ENCODE results near the gene PPIE. TPM values are rescaled to one million over a fixed set of nuclear protein-coding genes. Genes with fewer than 3 reads are reported as not detected.

PPIE gene
- total and polyA plus RNA-seq, 2 donors (not counting 1 experiment from before 2014, with no cell fraction given), result 68.6 to 78.3 TPM

GRCh38 chr1:39760074-39761008 lies 21.7 kb downstream of the PPIE start:
- H2AFZ ChIP-seq (ENCODE audit: insufficient read depth, low read depth, low read length, poor library complexity, severe bottlenecking), result no peak overlapping the region
- no peaks in the 10 kb centered on the region for H3K4me1 ChIP-seq (ENCODE audit: control insufficient read depth in 2 of 2, insufficient read depth in 2 of 2, low read length in 2 of 2)
- no peak overlapping the region for H3K27ac ChIP-seq (ENCODE audit: low read length in 2 of 2)
- TF ChIP-seq EZH2 (IDR thresholded peaks at IDR 0.05; ENCODE audit: borderline replicate concordance, insufficient read depth, low read depth, low read length, poor library complexity, severe bottlenecking), result no peak
- TF ChIP-seq, protein P1, sequence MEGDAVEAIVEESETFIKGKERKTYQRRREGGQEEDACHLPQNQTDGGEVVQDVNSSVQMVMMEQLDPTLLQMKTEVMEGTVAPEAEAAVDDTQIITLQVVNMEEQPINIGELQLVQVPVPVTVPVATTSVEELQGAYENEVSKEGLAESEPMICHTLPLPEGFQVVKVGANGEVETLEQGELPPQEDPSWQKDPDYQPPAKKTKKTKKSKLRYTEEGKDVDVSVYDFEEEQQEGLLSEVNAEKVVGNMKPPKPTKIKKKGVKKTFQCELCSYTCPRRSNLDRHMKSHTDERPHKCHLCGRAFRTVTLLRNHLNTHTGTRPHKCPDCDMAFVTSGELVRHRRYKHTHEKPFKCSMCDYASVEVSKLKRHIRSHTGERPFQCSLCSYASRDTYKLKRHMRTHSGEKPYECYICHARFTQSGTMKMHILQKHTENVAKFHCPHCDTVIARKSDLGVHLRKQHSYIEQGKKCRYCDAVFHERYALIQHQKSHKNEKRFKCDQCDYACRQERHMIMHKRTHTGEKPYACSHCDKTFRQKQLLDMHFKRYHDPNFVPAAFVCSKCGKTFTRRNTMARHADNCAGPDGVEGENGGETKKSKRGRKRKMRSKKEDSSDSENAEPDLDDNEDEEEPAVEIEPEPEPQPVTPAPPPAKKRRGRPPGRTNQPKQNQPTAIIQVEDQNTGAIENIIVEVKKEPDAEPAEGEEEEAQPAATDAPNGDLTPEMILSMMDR (IDR thresholded peaks at IDR 0.05), result no peak
- DNase-seq (no peak), ATAC-seq (ENCODE audit: low read depth) (no peak)
- no peak overlapping the region for H3K4me3 ChIP-seq (ENCODE audit: control extremely low read depth in 1 of 5, extremely low read depth in 1 of 5, insufficient read depth in 1 of 5, low read depth in 2 of 5, low read length in 4 of 5)
- CTCF ChIA-PET, result no interaction called here
- H3K9me3 ChIP-seq (ENCODE audit: control extremely low read depth in 1 of 3, control insufficient read depth in 2 of 3, insufficient read depth in 1 of 3, low read length in 2 of 3), result no peaks in the 10 kb centered on the region
- Mint-ChIP-seq H3K9me3 (ENCODE audit: insufficient read depth) (no peaks in the 10 kb centered on the region), H3K4me1 (no peaks in the 10 kb centered on the region), H3K27ac (no peak overlapping the region), H3K27me3 (no peaks in the 10 kb centered on the region), H3K4me3 (no peak overlapping the region)
- H3K36me3 ChIP-seq (replicated peaks in 1 of 2; ENCODE audit: control extremely low read depth in 1 of 2, control insufficient read depth in 1 of 2, extremely low read depth in 1 of 2, insufficient read depth in 2 of 2, low read length in 1 of 2), result peaks cover 3 to 30% of the 10 kb centered on the region in 2 experiments
- 98% methylated on average over 14 of the region's 16 CpGs for WGBS (ENCODE audit: insufficient coverage)
- no peaks in the 10 kb centered on the region for H3K79me2 ChIP-seq (ENCODE audit: control insufficient read depth, insufficient read depth, low read length)
- H3K4me2 ChIP-seq (replicated peaks; ENCODE audit: low read depth, low read length, poor library complexity, severe bottlenecking), result no peak overlapping the region
- no peaks in the 10 kb centered on the region for H4K20me1 ChIP-seq (ENCODE audit: control insufficient read depth, insufficient read depth, low read length, poor library complexity, severe bottlenecking)
- H3K9ac ChIP-seq (ENCODE audit: low read length), result no peak overlapping the region
- intact Hi-C loops (cut with micrococcal nuclease), result no loop called here
- POLR2A ChIA-PET, result no interaction called here
- H3K27me3 ChIP-seq (replicated peaks in 1 of 4; ENCODE audit: control extremely low read depth in 1 of 4, control insufficient read depth in 3 of 4, insufficient read depth in 4 of 4, low read length in 3 of 4), result no peaks in the 10 kb centered on the region

DNA sequence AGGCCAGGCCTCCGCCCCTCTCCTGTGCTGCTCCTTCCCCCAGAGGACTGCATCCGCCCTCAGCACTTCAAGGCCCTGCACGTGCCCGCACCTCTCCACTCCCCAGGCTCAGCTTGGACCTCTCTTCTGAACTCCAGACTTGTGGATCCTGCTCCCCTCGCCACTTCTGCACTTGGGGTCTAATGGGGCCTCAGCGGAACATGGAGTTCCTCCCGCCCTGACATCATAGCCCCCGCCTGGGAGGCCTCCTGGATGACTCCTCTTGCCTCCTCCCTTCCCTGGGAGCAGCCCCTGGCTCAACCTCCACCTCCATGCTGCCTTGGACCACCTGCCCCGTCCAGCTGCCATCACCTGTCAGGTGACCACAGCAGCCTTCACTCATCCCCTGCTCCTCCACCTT lies 22.3 kb downstream of the PPIE start:
- Mint-ChIP-seq H3K9me3 (ENCODE audit: insufficient read depth) (no peaks in the 10 kb centered on the region), H3K4me3 (no peak overlapping the region), H3K4me1 (no peaks in the 10 kb centered on the region), H3K27me3 (no peaks in the 10 kb centered on the region), H3K27ac (no peak overlapping the region)
- Histone ChIP-seq H3K9me3 (ENCODE audit: control extremely low read depth in 1 of 3, control insufficient read depth in 2 of 3, insufficient read depth in 1 of 3, low read length in 2 of 3) (no peaks in the 10 kb centered on the region), H3K4me3 (ENCODE audit: control extremely low read depth in 1 of 5, extremely low read depth in 1 of 5, insufficient read depth in 1 of 5, low read depth in 2 of 5, low read length in 4 of 5) (no peak overlapping the region), H4K20me1 (ENCODE audit: control insufficient read depth, insufficient read depth, low read length, poor library complexity, severe bottlenecking) (no peaks in the 10 kb centered on the region), H2AFZ (ENCODE audit: insufficient read depth, low read depth, low read length, poor library complexity, severe bottlenecking) (no peak overlapping the region), H3K4me2 (replicated peaks; ENCODE audit: low read depth, low read length, poor library complexity, severe bottlenecking) (no peak overlapping the region), H3K27me3 (replicated peaks in 1 of 4; ENCODE audit: control extremely low read depth in 1 of 4, control insufficient read depth in 3 of 4, insufficient read depth in 4 of 4, low read length in 3 of 4) (no peaks in the 10 kb centered on the region), H3K27ac (ENCODE audit: low read length in 2 of 2) (no peak overlapping the region), H3K36me3 (replicated peaks in 1 of 2; ENCODE audit: control extremely low read depth in 1 of 2, control insufficient read depth in 1 of 2, extremely low read depth in 1 of 2, insufficient read depth in 2 of 2, low read length in 1 of 2) (peaks cover 3 to 23% of the 10 kb centered on the region in 2 experiments), H3K79me2 (ENCODE audit: control insufficient read depth, insufficient read depth, low read length) (no peaks in the 10 kb centered on the region), H3K9ac (ENCODE audit: low read length) (no peak overlapping the region), H3K4me1 (ENCODE audit: control insufficient read depth in 2 of 2, insufficient read depth in 2 of 2, low read length in 2 of 2) (no peaks in the 10 kb centered on the region)
- no peak for TF ChIP-seq EZH2 (IDR thresholded peaks at IDR 0.05; ENCODE audit: borderline replicate concordance, insufficient read depth, low read depth, low read length, poor library complexity, severe bottlenecking)
- TF ChIP-seq, protein P1 (IDR thresholded peaks at IDR 0.05), result no peak
- ATAC-seq (ENCODE audit: low read depth), result no peak
- WGBS (ENCODE audit: insufficient coverage), result 91% methylated on average over 9 of the region's 9 CpGs
- POLR2A ChIA-PET, result no interaction called here
- CTCF ChIA-PET, result no interaction called here
- intact Hi-C loops (cut with micrococcal nuclease), result no loop called here
- DNase-seq, result no peak

All from B cell (primary cell).